ENCODE results near the gene TAT.

- TF ChIP-seq POLR2AphosphoS5 (IDR thresholded peaks at IDR 0.05; ENCODE audit: borderline replicate concordance, low read depth, low read length) (no peak), EZH2 (IDR thresholded peaks at IDR 0.05) (no peak)
Measured at GRCh38 chr16:71622088-71622487, 45.2 kb upstream of the TAT start.
